Measurements from ENCODE around the gene TBC1D23.
"Not testable (repeated sequence)": the region's sequence is repeated elsewhere in the genome, so short reads cannot be mapped to it uniquely, and the experiment has no call there.

TBC1D23 gene

GRCh38 chr3:100257586-100257985 lies 3.2 kb upstream of the TBC1D23 start:
- DNase-seq: no peak

GRCh38 chr3:100260081-100260684 lies 609 bp upstream of the TBC1D23 start:
- no peak for DNase-seq

- DNase-seq: no peak
Measured at GRCh38 chr3:100261485-100261903, 702 bp downstream of the TBC1D23 start.

- not testable (repeated sequence) for DNase-seq
Measured at GRCh38 chr3:100262925-100263324, 2.1 kb downstream of the TBC1D23 start.

GRCh38 chr3:100263583-100263982 lies 2.8 kb downstream of the TBC1D23 start:
- DNase-seq: no peak

- no peak for DNase-seq
Measured at GRCh38 chr3:100264242-100264641, 3.5 kb downstream of the TBC1D23 start.

GRCh38 chr3:100265016-100265415 lies 4.2 kb downstream of the TBC1D23 start:
- no peak for DNase-seq

GRCh38 chr3:100266531-100266930 lies 5.7 kb downstream of the TBC1D23 start:
- DNase-seq: no peak

- DNase-seq: no peak
Measured at GRCh38 chr3:100268156-100268555, 7.4 kb downstream of the TBC1D23 start.

- DNase-seq: no peak
Measured at GRCh38 chr3:100269001-100269400, 8.2 kb downstream of the TBC1D23 start.

- no peak for DNase-seq
Measured at GRCh38 chr3:100269410-100270214, 8.8 kb downstream of the TBC1D23 start.

- no peak for DNase-seq
Measured at GRCh38 chr3:100270215-100270583, 9.4 kb downstream of the TBC1D23 start.

GRCh38 chr3:100271522-100271921 lies 10.7 kb downstream of the TBC1D23 start:
- DNase-seq: no peak

GRCh38 chr3:100272797-100273611 lies 12.2 kb downstream of the TBC1D23 start:
- DNase-seq: not testable (repeated sequence)

- DNase-seq: no peak
Measured at GRCh38 chr3:100274361-100274760, 13.6 kb downstream of the TBC1D23 start.

- no peak for DNase-seq
Measured at GRCh38 chr3:100277255-100277800, 16.5 kb downstream of the TBC1D23 start.

GRCh38 chr3:100278910-100279309 lies 18.1 kb downstream of the TBC1D23 start:
- no peak for DNase-seq

- DNase-seq: no peak
Measured at GRCh38 chr3:100288288-100288894, 27.6 kb downstream of the TBC1D23 start.

GRCh38 chr3:100289339-100289738 lies 28.5 kb downstream of the TBC1D23 start:
- DNase-seq: no peak

- DNase-seq: no peak
Measured at GRCh38 chr3:100295089-100295488, 34.3 kb downstream of the TBC1D23 start.

GRCh38 chr3:100297784-100298183 lies 37.0 kb downstream of the TBC1D23 start:
- no peak for DNase-seq

GRCh38 chr3:100299016-100299415 lies 38.2 kb downstream of the TBC1D23 start:
- no peak for DNase-seq

- no peak for DNase-seq
Measured at GRCh38 chr3:100306695-100307094, 45.9 kb downstream of the TBC1D23 start.
